T-helper 2 cell treated with Interferon-gamma antibody and Interleukin-4, amounts not matched to agents 100 ng/mL and 5 ng/mL, for 36 hours (primary cell): ENCODE measurements around the gene NDFIP1. TPM values are rescaled to one million over a fixed set of nuclear protein-coding genes. Genes with fewer than 3 reads are reported as not detected.

Source experiments
- intact Hi-C: fragments of 100-400 bp; cut with micrococcal nuclease; formaldehyde crosslinking; loops from one replicate; pipeline ENCODE4 v1.15.1; 2023
- total RNA-seq: library from RNA; stranded (reverse); gene quantifications from 2 replicates; pipeline ENCODE4 v1.2.3, GENCODE V29; 2022

NDFIP1 gene
- total RNA-seq, 1 donor from 2014 or later: 58.2 TPM

GRCh38 chr5:142091012-142091411 is 17.6 kb upstream of the NDFIP1 start:
- intact Hi-C loops: no loop called here

GRCh38 chr5:142091922-142092321 is 16.7 kb upstream of the NDFIP1 start:
- intact Hi-C loops: no loop called here

- intact Hi-C loops: loop anchor here (1.0 to 5.0 kb wide), 5 partner anchors 9 to 79 kb away; no protein-coding TSS in a partner anchor
Observed at GRCh38 chr5:142095035-142095434, 13.5 kb upstream of the NDFIP1 start.

GRCh38 chr5:142095651-142096330 is 12.8 kb upstream of the NDFIP1 start:
- intact Hi-C loops: loop anchor here (1.0 to 5.0 kb wide), 5 partner anchors 9 to 79 kb away; no protein-coding TSS in a partner anchor

- intact Hi-C loops: loop anchor here (5.0 kb wide), 1 partner anchor 36 kb away; no protein-coding TSS in a partner anchor
Observed at GRCh38 chr5:142096382-142096781, 12.2 kb upstream of the NDFIP1 start.

- intact Hi-C loops: loop anchor here (5.0 kb wide), 1 partner anchor 35 kb away; no protein-coding TSS in a partner anchor
Observed at GRCh38 chr5:142097681-142098080, 10.9 kb upstream of the NDFIP1 start.

- intact Hi-C loops: loop anchor here (5.0 kb wide), 1 partner anchor 34 kb away; no protein-coding TSS in a partner anchor
Observed at GRCh38 chr5:142098275-142098674, 10.3 kb upstream of the NDFIP1 start.

GRCh38 chr5:142098931-142099330 is 9.6 kb upstream of the NDFIP1 start:
- intact Hi-C loops: loop anchor here (5.0 kb wide), 1 partner anchor 33 kb away; no protein-coding TSS in a partner anchor

GRCh38 chr5:142100307-142100706 is 8.3 kb upstream of the NDFIP1 start:
- intact Hi-C loops: no loop called here

- intact Hi-C loops: no loop called here
Observed at GRCh38 chr5:142102980-142103740, 5.4 kb upstream of the NDFIP1 start.

- intact Hi-C loops: loop anchor here (1.0 kb wide), 1 partner anchor 9 kb away; no protein-coding TSS in a partner anchor
Observed at GRCh38 chr5:142104491-142104890, 4.1 kb upstream of the NDFIP1 start.

- intact Hi-C loops: no loop called here
Observed at GRCh38 chr5:142106061-142106460, 2.5 kb upstream of the NDFIP1 start.

GRCh38 chr5:142107036-142107735 is 1.4 kb upstream of the NDFIP1 start:
- intact Hi-C loops: no loop called here

- intact Hi-C loops: loop anchor here (2.0 kb wide), 2 partner anchors 21 to 183 kb away; no protein-coding TSS in a partner anchor
Observed at GRCh38 chr5:142107736-142108431, 695 bp upstream of the NDFIP1 start.

GRCh38 chr5:142109331-142110045 is 909 bp downstream of the NDFIP1 start:
- intact Hi-C loops: loop anchor here (1.0 to 2.0 kb wide), 9 partner anchors 14 to 260 kb away; partner anchors contain the start of gene RNF14

- intact Hi-C loops: loop anchor here (1.0 kb wide), 1 partner anchor 85 kb away; no protein-coding TSS in a partner anchor
Observed at GRCh38 chr5:142110046-142110531, 1.5 kb downstream of the NDFIP1 start.

GRCh38 chr5:142110988-142111687 is 2.6 kb downstream of the NDFIP1 start:
- intact Hi-C loops: loop anchor here (1.0 kb wide), 1 partner anchor 86 kb away; no protein-coding TSS in a partner anchor

GRCh38 chr5:142114687-142115086 is 6.1 kb downstream of the NDFIP1 start:
- intact Hi-C loops: no loop called here

GRCh38 chr5:142115937-142116614 is 7.5 kb downstream of the NDFIP1 start:
- intact Hi-C loops: no loop called here
